Uterine smooth muscle cell (primary cell): Measurements from ENCODE around the gene ADCYAP1R1. TPM values are rescaled to one million over a fixed set of nuclear protein-coding genes. Genes with fewer than 3 reads are reported as not detected.

Source experiments
- total RNA-seq: library from RNA; depleted of rRNA; stranded (reverse); fragments of >200 nt; gene quantifications from 2 replicates; pipeline ENCODE4 v1.2.3, GENCODE V29; 2014

Gene ADCYAP1R1
- total RNA-seq = not detected in 2 replicates

GRCh38 chr7:31051598-31052486, at the start of gene ADCYAP1R1:
ADCYAP1R1 (plus strand) TSS chr7:31052308; CDS start chr7:31063265, 10,957 bp downstream.

Other genes with a start within 250 kb of the ADCYAP1R1 start
- gene AQP1, start 140.5 kb upstream of the ADCYAP1R1 start, total RNA-seq = 0.50 and 0.66 TPM in 2 replicates
- not detected in 2 replicates for gene GHRHR, start 88.4 kb upstream of the ADCYAP1R1 start, total RNA-seq